Naive thymus-derived CD4-positive, alpha-beta T cell (primary cell): ENCODE results near the gene RBMS3. TPM values are rescaled to one million over a fixed set of nuclear protein-coding genes. Genes with fewer than 3 reads are reported as not detected.
A peak's percentile ranks its signal among the peaks of the same experiment; 100 is the strongest.
"Not testable (repeated sequence)": the region's sequence is repeated elsewhere in the genome, so short reads cannot be mapped to it uniquely, and the experiment has no call there.

ENCODE experiments used
- ATAC-seq: fragments of 150-1000 bp; cut with Tn5 transposase; 2 replicates; pipeline ENCODE4 v1.10.0; 2021; ENCODE audit warnings: mild to moderate bottlenecking, moderate library complexity
- CTCF ChIA-PET: fragments of 350-600 bp; sonication (Branson Sonifier 250); formaldehyde crosslinking; loops from one replicate; lab custom pipeline; 2021; ENCODE audit warnings: antibody characterized with exemption; lab: Charles Lee
- POLR2A ChIA-PET: fragments of 350-600 bp; sonication (Branson Sonifier 250); formaldehyde crosslinking; loops from one replicate; lab custom pipeline; 2021; ENCODE audit warnings: antibody characterized with exemption, inconsistent platforms; lab: Charles Lee
- DNase-seq, 9 donors: peaks; one replicate each; pipeline versions ENCODE4 v3.0.0 to v3.0.0-alpha.2; 2020 to 2022; ENCODE audit warnings: mixed read lengths in 1 of 9
- H3K27ac ChIP-seq: one replicate; pipeline ENCODE4 v1.7.0; 2013; ENCODE audit warnings: mild to moderate bottlenecking, low read depth, low read length, moderate library complexity
- H3K27me3 ChIP-seq, 2 donors: one replicate each; pipeline ENCODE4 v1.7.0; 2013; ENCODE audit warnings: low read length in 2 of 2, mild to moderate bottlenecking in 2 of 2, moderate library complexity in 2 of 2; ENCODE audit not compliant: control insufficient read depth in 2 of 2, insufficient read depth in 2 of 2
- H3K36me3 ChIP-seq, 3 experiments: 1 replicate in 2 of 3; 2 replicates in 1 of 3; pipeline ENCODE4 v1.7.0; 2013; ENCODE audit warnings: low read length in 3 of 3, mild to moderate bottlenecking in 3 of 3, moderate library complexity in 1 of 3; ENCODE audit not compliant: insufficient read depth in 3 of 3, control insufficient read depth in 2 of 3
- H3K4me1 ChIP-seq, 2 donors: one replicate each; pipeline ENCODE4 v1.7.0; 2013; ENCODE audit warnings: low read length in 2 of 2, mild to moderate bottlenecking in 2 of 2, moderate library complexity in 1 of 2; ENCODE audit not compliant: control insufficient read depth in 2 of 2, insufficient read depth in 2 of 2
- H3K4me3 ChIP-seq: 2 replicates; pipeline ENCODE4 v1.7.0; 2013; ENCODE audit warnings: mild to moderate bottlenecking, low read length
- H3K9me3 ChIP-seq, 3 experiments: 1 replicate in 2 of 3; 2 replicates in 1 of 3; pipeline ENCODE4 v1.7.0; 2013; ENCODE audit warnings: low read length in 3 of 3; ENCODE audit not compliant: control insufficient read depth in 2 of 3
- H3K27ac Mint-ChIP-seq, 9 donors: one replicate each; pipeline ENCODE4 v1.8.0; 2020 to 2022; ENCODE audit warnings: mixed read lengths in 9 of 9, mild to moderate bottlenecking in 8 of 9, moderate library complexity in 5 of 9, inconsistent platforms in 2 of 9
- H3K27me3 Mint-ChIP-seq, 5 donors: one replicate each; pipeline ENCODE4 v1.8.0; 2021 to 2022; ENCODE audit warnings: mixed read lengths in 5 of 5, mild to moderate bottlenecking in 1 of 5
- H3K36me3 Mint-ChIP-seq, 5 donors: one replicate each; pipeline ENCODE4 v1.8.0; 2020 to 2022; ENCODE audit warnings: mixed read lengths in 5 of 5, mild to moderate bottlenecking in 3 of 5, inconsistent platforms in 1 of 5
- H3K4me1 Mint-ChIP-seq, 7 donors: one replicate each; pipeline ENCODE4 v1.8.0; 2020 to 2022; ENCODE audit warnings: mixed read lengths in 7 of 7, mild to moderate bottlenecking in 3 of 7, inconsistent platforms in 1 of 7
- H3K4me3 Mint-ChIP-seq, 10 donors: one replicate each; pipeline ENCODE4 v1.8.0; 2020 to 2022; ENCODE audit warnings: mild to moderate bottlenecking in 10 of 10, mixed read lengths in 10 of 10, moderate library complexity in 6 of 10, inconsistent platforms in 2 of 10
- H3K9me3 Mint-ChIP-seq, 11 donors: one replicate each; pipeline ENCODE4 v1.8.0; 2020 to 2022; ENCODE audit warnings: mixed read lengths in 11 of 11, mild to moderate bottlenecking in 4 of 11, inconsistent platforms in 1 of 11, moderate library complexity in 1 of 11
- intact Hi-C, 2 donors: fragments of 100-400 bp; cut with micrococcal nuclease; formaldehyde crosslinking; loops; one replicate each; pipeline ENCODE4 v1.15.1; 2023
- polyA plus RNA-seq, 2 donors: library from polyadenylated mRNA; unstranded; fragments of 300-500 nt; fragmentation: Illumina TruSeq; gene quantifications; one replicate each; pipeline ENCODE4 v1.2.3, GENCODE V29; 2021
- total RNA-seq, 6 experiments: library from RNA in 5 of 6; stranded (reverse) in 5 of 6; gene quantifications; 1 replicate in 5 of 6; 2 replicates in 1 of 6; pipeline ENCODE4 v1.2.3 and lab custom pipeline; 2021 to 2026

RBMS3 gene
- total and polyA plus RNA-seq, 7 experiments from 2014 or later, result 0.15 to 4.9 (median 0.49) TPM

- Mint-ChIP-seq H3K27ac (no peak overlapping the region), H3K4me1 (peaks cover 0 to 18% (median 0%) of the 10 kb centered on the region in 7 donors), H3K4me3 (peak overlapping the region in 1 of 10 donors; percentile 59), H3K27me3 (no peaks in the 10 kb centered on the region), H3K9me3 (peaks cover 0 to 2% (median 0%) of the 10 kb centered on the region in 11 donors), H3K36me3 (peaks cover 0 to 2% (median 0%) of the 10 kb centered on the region in 5 donors)
- no peak for ATAC-seq
- no peaks in the 10 kb centered on the region for H3K4me1 ChIP-seq
- ChIA-PET POLR2A (no interaction called here), CTCF (no interaction called here)
- DNase-seq, result no peak
- H3K27me3 ChIP-seq, result no peaks in the 10 kb centered on the region
- intact Hi-C loops, result loop anchor here in 1 of 2 donors (10.0 kb wide), 1 partner anchor 69 kb away; the partner anchor contains the start of gene RBMS3
- H3K9me3 ChIP-seq, result no peaks in the 10 kb centered on the region
- H3K4me3 ChIP-seq, result no peak overlapping the region
- no peak overlapping the region for H3K27ac ChIP-seq
- H3K36me3 ChIP-seq, result no peaks in the 10 kb centered on the region
These were observed 72.9 kb downstream of the RBMS3 start for GRCh38 chr3:29353807-29354206.

- DNase-seq (no peak), ATAC-seq (no peak)
- POLR2A ChIA-PET, result no interaction called here
These were observed 74.0 kb downstream of the RBMS3 start for GRCh38 chr3:29354894-29355293.

GRCh38 chr3:29356062-29356461, 75.2 kb downstream of the RBMS3 start:
- no peaks in the 10 kb centered on the region for H3K36me3 ChIP-seq
- intact Hi-C loops, result loop anchor here in 1 of 2 donors (10.0 kb wide), 1 partner anchor 71 kb away; the partner anchor contains the start of gene RBMS3
- no peaks in the 10 kb centered on the region for H3K9me3 ChIP-seq
- POLR2A ChIA-PET, result no interaction called here
- no peaks in the 10 kb centered on the region for H3K27me3 Mint-ChIP-seq
- CTCF ChIA-PET, result no interaction called here
- no peak overlapping the region for H3K4me3 ChIP-seq
- no peak overlapping the region for H3K27ac ChIP-seq
- peaks cover 0 to 18% (median 0%) of the 10 kb centered on the region in 7 donors for H3K4me1 Mint-ChIP-seq
- no peak overlapping the region for H3K27ac Mint-ChIP-seq
- H3K4me3 Mint-ChIP-seq, result no peak overlapping the region
- H3K9me3 Mint-ChIP-seq, result peaks cover 0 to 2% (median 0%) of the 10 kb centered on the region in 11 donors
- H3K27me3 ChIP-seq, result no peaks in the 10 kb centered on the region
- no peaks in the 10 kb centered on the region for H3K4me1 ChIP-seq
- ATAC-seq (no peak), DNase-seq (no peak)
- H3K36me3 Mint-ChIP-seq, result peaks cover 0 to 2% (median 0%) of the 10 kb centered on the region in 5 donors

More at GRCh38 chr3:29354894-29355293, 74.0 kb downstream of the RBMS3 start:
- no peaks in the 10 kb centered on the region for H3K36me3 ChIP-seq
- intact Hi-C loops, result loop anchor here in 1 of 2 donors (10.0 kb wide), 1 partner anchor 70 kb away; the partner anchor contains the start of gene RBMS3
- no peak overlapping the region for H3K27ac ChIP-seq
- H3K27me3 ChIP-seq, result no peaks in the 10 kb centered on the region
- CTCF ChIA-PET, result no interaction called here
- no peak overlapping the region for H3K4me3 ChIP-seq
- H3K4me1 ChIP-seq, result no peaks in the 10 kb centered on the region
- Mint-ChIP-seq H3K36me3 (peaks cover 0 to 2% (median 0%) of the 10 kb centered on the region in 5 donors), H3K4me1 (peaks cover 0 to 18% (median 0%) of the 10 kb centered on the region in 7 donors), H3K4me3 (no peak overlapping the region), H3K27ac (no peak overlapping the region), H3K27me3 (no peaks in the 10 kb centered on the region), H3K9me3 (peaks cover 0 to 2% (median 0%) of the 10 kb centered on the region in 11 donors)
- no peaks in the 10 kb centered on the region for H3K9me3 ChIP-seq

GRCh38 chr3:29360289-29360688, 79.4 kb downstream of the RBMS3 start:
- H3K4me1 ChIP-seq, H3K4me1 Mint-ChIP-seq, H3K27ac Mint-ChIP-seq, H3K27me3 Mint-ChIP-seq, CTCF ChIA-PET, H3K4me3 Mint-ChIP-seq, H3K27ac ChIP-seq, ATAC-seq, intact Hi-C loops, H3K36me3 ChIP-seq, DNase-seq, H3K36me3 Mint-ChIP-seq, H3K27me3 ChIP-seq, POLR2A ChIA-PET, H3K9me3 Mint-ChIP-seq, H3K4me3 ChIP-seq, H3K9me3 ChIP-seq: not testable (repeated sequence)

GRCh38 chr3:29363110-29363509, 82.2 kb downstream of the RBMS3 start:
- CTCF ChIA-PET, result no interaction called here
- H3K27ac ChIP-seq, result no peak overlapping the region
- H3K9me3 ChIP-seq, result no peaks in the 10 kb centered on the region
- Mint-ChIP-seq H3K4me3 (no peak overlapping the region), H3K27ac (no peak overlapping the region), H3K36me3 (peaks cover 0 to 3% (median 0%) of the 10 kb centered on the region in 5 donors), H3K4me1 (peaks cover 0 to 4% (median 0%) of the 10 kb centered on the region in 7 donors), H3K9me3 (peaks cover 0 to 6% (median 0%) of the 10 kb centered on the region in 11 donors), H3K27me3 (peaks cover 0 to 10% (median 3%) of the 10 kb centered on the region in 5 donors)
- intact Hi-C loops, result no loop called here
- no peak for ATAC-seq
- H3K4me3 ChIP-seq, result no peak overlapping the region
- H3K36me3 ChIP-seq, result no peaks in the 10 kb centered on the region
- no peak for DNase-seq
- POLR2A ChIA-PET, result no interaction called here
- H3K4me1 ChIP-seq, result no peaks in the 10 kb centered on the region
- no peaks in the 10 kb centered on the region for H3K27me3 ChIP-seq

GRCh38 chr3:29370021-29370420, 89.2 kb downstream of the RBMS3 start:
- H3K27me3 ChIP-seq, result no peaks in the 10 kb centered on the region
- ATAC-seq (no peak), DNase-seq (no peak)
- no peaks in the 10 kb centered on the region for H3K36me3 Mint-ChIP-seq
- H3K9me3 ChIP-seq, result no peaks in the 10 kb centered on the region
- H3K27me3 Mint-ChIP-seq, result peaks cover 0 to 9% (median 3%) of the 10 kb centered on the region in 5 donors
- ChIA-PET CTCF (no interaction called here), POLR2A (no interaction called here)
- no peak overlapping the region for H3K27ac Mint-ChIP-seq
- H3K27ac ChIP-seq, result no peak overlapping the region
- intact Hi-C loops, result no loop called here
- no peak overlapping the region for H3K4me3 Mint-ChIP-seq
- no peak overlapping the region for H3K4me3 ChIP-seq
- H3K9me3 Mint-ChIP-seq, result peaks cover 0 to 4% (median 0%) of the 10 kb centered on the region in 11 donors
- no peaks in the 10 kb centered on the region for H3K4me1 ChIP-seq
- no peaks in the 10 kb centered on the region for H3K36me3 ChIP-seq
- peaks cover 0 to 12% (median 0%) of the 10 kb centered on the region in 7 donors for H3K4me1 Mint-ChIP-seq
